Activated CD4-positive, alpha-beta T cell treated with anti-CD3 and anti-CD28 coated beads, Interleukin-2, amount 10 ng/mL, durations not matched to agents 7 days and 5 days (primary cell): Measurements from ENCODE around the gene TMEM214. TPM values are rescaled to one million over a fixed set of nuclear protein-coding genes. Genes with fewer than 3 reads are reported as not detected.

ENCODE experiments used
- CTCF ChIA-PET: fragments of 350-600 bp; sonication (Branson Sonifier 250); formaldehyde crosslinking; loops from one replicate; lab custom pipeline; 2021; ENCODE audit warnings: antibody characterized with exemption; lab: Charles Lee
- POLR2A ChIA-PET: fragments of 350-600 bp; sonication (Branson Sonifier 250); formaldehyde crosslinking; loops from one replicate; lab custom pipeline; 2021; ENCODE audit warnings: antibody characterized with exemption; lab: Charles Lee
- DNase-seq: peaks from one replicate; pipeline ENCODE4 v3.0.0-alpha.2; 2020
- H3K27ac Mint-ChIP-seq: one replicate; pipeline ENCODE4 v1.8.0; 2021; ENCODE audit warnings: mild to moderate bottlenecking, moderate library complexity, mixed read lengths
- H3K27me3 Mint-ChIP-seq: one replicate; pipeline ENCODE4 v1.8.0; 2021; ENCODE audit warnings: mixed read lengths
- H3K36me3 Mint-ChIP-seq: one replicate; pipeline ENCODE4 v1.8.0; 2021; ENCODE audit warnings: low read depth, mixed read lengths
- H3K4me1 Mint-ChIP-seq: one replicate; pipeline ENCODE4 v1.8.0; 2021; ENCODE audit warnings: mixed read lengths
- H3K4me3 Mint-ChIP-seq: one replicate; pipeline ENCODE4 v1.8.0; 2021; ENCODE audit warnings: mild to moderate bottlenecking, moderate library complexity, mixed read lengths
- H3K9me3 Mint-ChIP-seq: one replicate; pipeline ENCODE4 v1.8.0; 2021; ENCODE audit warnings: mixed read lengths
- total RNA-seq, 2 experiments: library from RNA; stranded (reverse); gene quantifications; one replicate each; pipeline ENCODE4 v1.2.3, GENCODE V29; 2021

TMEM214 gene, protein sequence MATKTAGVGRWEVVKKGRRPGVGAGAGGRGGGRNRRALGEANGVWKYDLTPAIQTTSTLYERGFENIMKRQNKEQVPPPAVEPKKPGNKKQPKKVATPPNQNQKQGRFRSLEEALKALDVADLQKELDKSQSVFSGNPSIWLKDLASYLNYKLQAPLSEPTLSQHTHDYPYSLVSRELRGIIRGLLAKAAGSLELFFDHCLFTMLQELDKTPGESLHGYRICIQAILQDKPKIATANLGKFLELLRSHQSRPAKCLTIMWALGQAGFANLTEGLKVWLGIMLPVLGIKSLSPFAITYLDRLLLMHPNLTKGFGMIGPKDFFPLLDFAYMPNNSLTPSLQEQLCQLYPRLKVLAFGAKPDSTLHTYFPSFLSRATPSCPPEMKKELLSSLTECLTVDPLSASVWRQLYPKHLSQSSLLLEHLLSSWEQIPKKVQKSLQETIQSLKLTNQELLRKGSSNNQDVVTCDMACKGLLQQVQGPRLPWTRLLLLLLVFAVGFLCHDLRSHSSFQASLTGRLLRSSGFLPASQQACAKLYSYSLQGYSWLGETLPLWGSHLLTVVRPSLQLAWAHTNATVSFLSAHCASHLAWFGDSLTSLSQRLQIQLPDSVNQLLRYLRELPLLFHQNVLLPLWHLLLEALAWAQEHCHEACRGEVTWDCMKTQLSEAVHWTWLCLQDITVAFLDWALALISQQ
- total RNA-seq, result 10 to 100 TPM; 73.2 to 77.1 TPM

DNA sequence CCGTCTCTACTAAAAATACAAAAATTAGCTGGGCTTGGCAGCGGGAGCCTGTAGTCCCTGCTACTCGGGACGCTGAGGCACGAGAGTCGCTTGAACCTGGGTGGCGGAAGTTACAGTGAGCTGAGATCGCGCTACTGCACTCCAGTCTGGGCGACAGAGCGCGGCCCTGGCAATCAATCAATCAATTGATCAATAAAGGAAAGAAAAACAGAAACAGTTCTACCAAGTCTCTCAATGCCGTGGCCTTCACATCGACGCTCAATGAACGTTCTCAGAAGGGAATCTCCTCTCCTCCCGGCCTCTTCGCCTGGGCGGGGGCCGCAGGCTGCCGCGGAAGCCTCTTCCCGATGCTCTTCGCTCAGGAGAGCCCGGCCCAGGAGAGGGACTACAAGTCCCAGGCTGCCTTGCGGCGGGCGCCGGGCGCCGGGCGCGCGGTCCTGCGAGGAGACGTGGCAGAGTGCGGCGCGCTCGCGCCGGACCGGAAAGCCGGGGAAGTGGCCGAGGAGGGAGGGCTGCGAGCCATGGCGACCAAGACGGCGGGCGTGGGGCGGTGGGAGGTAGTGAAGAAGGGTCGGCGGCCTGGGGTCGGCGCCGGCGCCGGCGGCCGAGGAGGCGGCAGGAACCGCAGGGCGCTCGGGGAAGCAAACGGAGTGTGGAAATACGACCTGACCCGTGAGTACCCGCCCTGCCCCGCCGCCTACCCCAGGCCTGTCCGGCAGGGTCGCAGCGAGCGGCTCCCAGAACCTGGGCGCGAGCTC, at the start of gene TMEM214:
TMEM214 (plus strand) TSS at position 471 of the 758 bp plus-strand sequence; CDS start at position 522, 51 bp downstream.
- Mint-ChIP-seq H3K36me3 (peaks cover 43% of the 10 kb centered on the region), H3K4me3 (peak within 1 kb of the TSS; percentile 91), H3K9me3 (no peaks in the 10 kb centered on the region), H3K4me1 (peaks cover 56% of the 10 kb centered on the region), H3K27me3 (no peaks in the 10 kb centered on the region), H3K27ac (peak within 1 kb of the TSS; percentile 90)
- ChIA-PET CTCF (interaction anchor here (0.7 to 2.4 kb wide), 4 partner anchors 17 to 56 kb away, joined by 3 to 8 read pairs (median 4); partner anchors contain the start of gene AGBL5), POLR2A (no interaction called here)
- peak; percentile 82 for DNase-seq

DNA sequence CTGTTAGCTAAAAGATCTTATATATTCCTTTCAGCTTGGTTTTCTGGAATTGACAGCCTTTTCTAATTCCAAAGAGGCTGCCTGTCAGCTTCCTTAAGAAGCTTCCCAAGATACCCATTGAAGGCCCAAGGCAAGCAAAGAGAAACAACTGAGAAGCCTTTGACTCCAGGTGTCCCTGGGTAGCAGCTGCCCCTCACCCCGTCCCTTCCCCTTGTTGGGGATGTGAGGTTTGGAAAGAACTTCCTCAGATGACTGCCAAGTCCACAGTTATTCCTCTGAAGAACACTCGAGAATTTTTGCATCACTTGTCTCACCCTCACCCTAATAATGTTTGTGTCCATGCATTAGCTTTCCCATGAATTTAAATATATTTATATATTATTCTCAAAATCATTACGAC, 49.0 kb upstream of the TMEM214 start:
- Mint-ChIP-seq H3K4me1 (no peaks in the 10 kb centered on the region), H3K4me3 (no peak overlapping the region), H3K27ac (no peak overlapping the region), H3K36me3 (no peaks in the 10 kb centered on the region), H3K9me3 (no peaks in the 10 kb centered on the region), H3K27me3 (peaks cover 11% of the 10 kb centered on the region)
- DNase-seq, result no peak
- ChIA-PET CTCF (interaction anchor here (2.8 kb wide), 1 partner anchor 10 kb away, joined by 11 read pairs; no protein-coding TSS in a partner anchor), POLR2A (no interaction called here)

- Mint-ChIP-seq H3K9me3 (no peaks in the 10 kb centered on the region), H3K27me3 (no peaks in the 10 kb centered on the region), H3K36me3 (no peaks in the 10 kb centered on the region), H3K27ac (no peak overlapping the region), H3K4me3 (no peak overlapping the region), H3K4me1 (no peaks in the 10 kb centered on the region)
- CTCF ChIA-PET, result no interaction called here
- POLR2A ChIA-PET, result no interaction called here
- no peak for DNase-seq
Measured at GRCh38 chr2:26985807-26986206, 47.0 kb upstream of the TMEM214 start.

- no peaks in the 10 kb centered on the region for H3K4me1 Mint-ChIP-seq
- H3K27me3 Mint-ChIP-seq, result no peaks in the 10 kb centered on the region
- H3K27ac Mint-ChIP-seq, result no peak overlapping the region
- H3K4me3 Mint-ChIP-seq, result no peak overlapping the region
- no peaks in the 10 kb centered on the region for H3K36me3 Mint-ChIP-seq
- no peak for DNase-seq
- POLR2A ChIA-PET, result no interaction called here
- CTCF ChIA-PET, result interaction anchor here (1.1 to 2.0 kb wide), 2 partner anchors 30 to 46 kb away, joined by 3 to 6 read pairs; no protein-coding TSS in a partner anchor
- no peaks in the 10 kb centered on the region for H3K9me3 Mint-ChIP-seq
Measured at GRCh38 chr2:26986576-26986975, 46.2 kb upstream of the TMEM214 start.

DNA sequence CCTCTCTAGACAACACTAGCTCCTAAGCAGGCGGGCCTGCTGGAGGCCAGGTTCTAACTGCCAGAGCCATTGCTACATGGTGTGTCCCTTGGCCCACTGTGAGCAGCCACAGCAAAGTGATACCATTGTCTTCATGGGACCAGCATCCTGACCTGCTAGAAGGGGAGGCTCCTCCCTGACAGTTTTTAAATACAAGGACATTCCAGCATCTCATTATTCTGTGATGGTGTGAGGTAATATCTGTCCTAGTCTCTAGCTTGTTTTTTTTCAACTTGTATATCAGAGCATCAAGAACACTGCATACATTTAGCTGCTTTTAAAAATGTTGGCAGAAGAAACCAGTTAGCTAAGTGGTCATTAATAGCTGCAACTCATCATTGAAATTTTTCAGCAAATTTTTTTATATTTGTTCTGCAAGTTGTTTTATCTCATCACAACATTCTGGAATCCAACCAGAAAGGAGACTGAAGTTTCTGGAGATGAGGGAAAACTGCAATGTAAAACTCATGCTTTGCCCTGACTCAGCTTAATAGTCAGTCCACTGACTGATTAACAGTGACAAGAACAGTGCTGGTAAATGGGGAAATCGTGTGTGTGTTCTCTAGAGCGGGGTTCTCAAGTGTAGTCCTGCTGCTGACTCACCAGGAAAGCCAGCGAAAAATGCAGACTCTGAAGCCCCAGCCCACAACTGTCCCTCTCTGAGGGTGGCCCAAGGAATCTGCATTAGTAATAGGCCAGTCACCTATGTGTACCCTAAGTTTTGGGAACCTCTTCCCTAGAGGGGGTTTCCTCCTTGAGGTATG, 44.5 kb upstream of the TMEM214 start:
- ChIA-PET CTCF (interaction anchor here (1.1 to 2.0 kb wide), 2 partner anchors 20 to 28 kb away, joined by 3 to 6 read pairs; no protein-coding TSS in a partner anchor), POLR2A (interaction anchor here (0.7 kb wide), 1 partner anchor 62 kb away, joined by 3 read pairs; no protein-coding TSS in a partner anchor)
- no peaks in the 10 kb centered on the region for H3K36me3 Mint-ChIP-seq
- no peak overlapping the region for H3K27ac Mint-ChIP-seq
- H3K4me3 Mint-ChIP-seq, result no peak overlapping the region
- DNase-seq, result no peak
- H3K9me3 Mint-ChIP-seq, result no peaks in the 10 kb centered on the region
- no peaks in the 10 kb centered on the region for H3K27me3 Mint-ChIP-seq
- H3K4me1 Mint-ChIP-seq, result no peaks in the 10 kb centered on the region

GRCh38 chr2:26989156-26989555, 43.6 kb upstream of the TMEM214 start:
- Mint-ChIP-seq H3K4me1 (no peaks in the 10 kb centered on the region), H3K9me3 (no peaks in the 10 kb centered on the region), H3K27me3 (no peaks in the 10 kb centered on the region), H3K36me3 (no peaks in the 10 kb centered on the region), H3K27ac (no peak overlapping the region), H3K4me3 (no peak overlapping the region)
- no peak for DNase-seq
- ChIA-PET POLR2A (no interaction called here), CTCF (interaction anchor here (1.0 to 1.4 kb wide), 3 partner anchors 21 to 27 kb away, joined by 3 to 4 read pairs (median 3); no protein-coding TSS in a partner anchor)

DNA sequence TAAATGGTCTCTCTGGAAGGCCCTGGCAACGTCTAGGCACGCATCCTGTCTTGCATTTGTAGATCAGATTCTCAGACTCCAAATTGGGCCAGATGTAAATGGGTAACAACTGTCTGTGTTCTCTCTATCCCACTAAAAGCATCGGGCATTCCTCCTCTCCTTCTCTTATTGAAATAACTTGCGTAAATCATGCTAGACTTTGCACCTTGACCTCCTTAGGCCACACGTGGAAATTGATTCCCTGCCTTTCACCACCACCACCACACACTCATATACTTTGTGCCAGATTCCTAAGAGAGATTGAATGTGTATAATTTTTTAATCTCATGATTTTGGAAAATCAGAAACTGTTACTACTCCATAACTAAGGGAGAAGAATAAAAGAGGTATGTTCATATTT, 41.0 kb upstream of the TMEM214 start:
- no peaks in the 10 kb centered on the region for H3K27me3 Mint-ChIP-seq
- H3K4me3 Mint-ChIP-seq, result no peak overlapping the region
- no peak for DNase-seq
- H3K27ac Mint-ChIP-seq, result no peak overlapping the region
- no peaks in the 10 kb centered on the region for H3K36me3 Mint-ChIP-seq
- no peaks in the 10 kb centered on the region for H3K9me3 Mint-ChIP-seq
- no peaks in the 10 kb centered on the region for H3K4me1 Mint-ChIP-seq
- ChIA-PET POLR2A (no interaction called here), CTCF (no interaction called here)

DNA sequence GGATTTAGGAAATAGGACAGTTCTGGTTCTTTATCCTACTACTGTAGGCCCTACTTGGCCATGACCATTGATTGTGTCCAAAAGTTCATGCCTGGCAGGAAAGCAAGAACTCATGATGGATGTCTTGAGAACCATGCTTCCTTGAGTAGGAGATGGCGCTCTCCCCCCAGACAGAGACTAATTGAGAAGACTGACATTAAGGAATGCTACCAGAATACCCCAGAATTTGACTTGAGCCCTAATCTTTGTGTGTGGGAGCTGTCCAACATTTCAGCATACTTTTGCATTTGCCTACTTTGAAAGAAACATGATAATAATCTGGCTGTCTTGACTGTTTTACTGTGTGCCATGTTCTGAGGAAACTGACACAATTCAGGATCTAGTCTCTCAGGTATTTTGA, 39.0 kb upstream of the TMEM214 start:
- Mint-ChIP-seq H3K9me3 (no peaks in the 10 kb centered on the region), H3K4me1 (no peaks in the 10 kb centered on the region), H3K36me3 (no peaks in the 10 kb centered on the region), H3K4me3 (no peak overlapping the region), H3K27me3 (no peaks in the 10 kb centered on the region), H3K27ac (no peak overlapping the region)
- POLR2A ChIA-PET, result no interaction called here
- DNase-seq, result no peak
- CTCF ChIA-PET, result interaction anchor here (0.5 to 2.6 kb wide), 5 partner anchors 11 to 873 kb away, joined by 3 to 11 read pairs (median 3); partner anchors contain the start of gene AGBL5

GRCh38 chr2:26994983-26995382, 37.8 kb upstream of the TMEM214 start:
- Mint-ChIP-seq H3K4me1 (no peaks in the 10 kb centered on the region), H3K4me3 (no peak overlapping the region), H3K27me3 (no peaks in the 10 kb centered on the region), H3K27ac (no peak overlapping the region), H3K9me3 (no peaks in the 10 kb centered on the region), H3K36me3 (no peaks in the 10 kb centered on the region)
- ChIA-PET POLR2A (no interaction called here), CTCF (interaction anchor here (0.8 to 2.6 kb wide), 4 partner anchors 9 to 56 kb away, joined by 3 to 11 read pairs (median 4); partner anchors contain the start of gene AGBL5)
- DNase-seq, result no peak

DNA sequence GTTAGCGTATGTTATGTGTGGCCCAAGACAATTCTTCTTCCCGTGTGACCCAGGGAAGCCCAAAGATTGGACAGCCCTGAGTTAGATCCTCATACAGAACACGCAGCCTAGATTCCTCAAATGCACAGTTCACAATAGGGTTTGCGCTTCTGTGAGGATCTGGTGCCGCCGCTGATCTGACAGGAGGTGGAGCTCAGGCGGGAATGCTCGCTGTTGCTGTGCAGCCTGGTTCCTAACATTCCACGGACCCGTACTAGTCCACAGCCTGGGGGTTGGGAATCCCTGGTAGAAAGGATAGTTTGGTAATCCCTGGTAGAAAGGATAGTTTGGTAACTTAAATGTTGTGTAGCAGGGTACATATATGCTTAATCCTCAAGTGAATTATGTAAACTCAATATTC, 35.4 kb upstream of the TMEM214 start:
- POLR2A ChIA-PET, result no interaction called here
- no peak overlapping the region for H3K4me3 Mint-ChIP-seq

GRCh38 chr2:26998323-26998722, 34.4 kb upstream of the TMEM214 start:
- no peaks in the 10 kb centered on the region for H3K36me3 Mint-ChIP-seq
- no peak overlapping the region for H3K27ac Mint-ChIP-seq
- no peaks in the 10 kb centered on the region for H3K4me1 Mint-ChIP-seq
- peaks cover 2% of the 10 kb centered on the region for H3K27me3 Mint-ChIP-seq
- CTCF ChIA-PET, result interaction anchor here (0.7 kb wide), 1 partner anchor 29 kb away, joined by 3 read pairs; no protein-coding TSS in a partner anchor
- POLR2A ChIA-PET, result no interaction called here
- H3K9me3 Mint-ChIP-seq, result no peaks in the 10 kb centered on the region
- no peak overlapping the region for H3K4me3 Mint-ChIP-seq
- DNase-seq, result no peak

More for the DNA sequence above, 35.4 kb upstream of the TMEM214 start:
- H3K36me3 Mint-ChIP-seq, result no peaks in the 10 kb centered on the region
- no peaks in the 10 kb centered on the region for H3K9me3 Mint-ChIP-seq
- no peak overlapping the region for H3K27ac Mint-ChIP-seq
- no peaks in the 10 kb centered on the region for H3K4me1 Mint-ChIP-seq
- CTCF ChIA-PET, result interaction anchor here (0.9 kb wide), 1 partner anchor 19 kb away, joined by 3 read pairs; no protein-coding TSS in a partner anchor
- no peak for DNase-seq
- H3K27me3 Mint-ChIP-seq, result peaks cover 2% of the 10 kb centered on the region
